ENCODE data around the gene COL9A2.

GRCh38 chr1:40361201-40361600 lies 44.1 kb upstream of the COL9A2 start:
- TF ChIP-seq CTCF (IDR thresholded peaks at IDR 0.05; ENCODE audit: insufficient read depth, low read length, poor library complexity, severe bottlenecking) (no peak), EZH2phosphoT487 (conservative IDR thresholded peaks at IDR 0.05; ENCODE audit: low read length) (no peak)

All from SU-DHL-6 (cell line).